ENCODE data around the gene TMEM187. TPM values are rescaled to one million over a fixed set of nuclear protein-coding genes. Genes with fewer than 3 reads are reported as not detected.

The TMEM187 gene
- total and polyA plus RNA-seq, 2 donors (not counting 1 experiment from before 2014, with no cell fraction given), result 5.5 to 6.4 TPM

DNA sequence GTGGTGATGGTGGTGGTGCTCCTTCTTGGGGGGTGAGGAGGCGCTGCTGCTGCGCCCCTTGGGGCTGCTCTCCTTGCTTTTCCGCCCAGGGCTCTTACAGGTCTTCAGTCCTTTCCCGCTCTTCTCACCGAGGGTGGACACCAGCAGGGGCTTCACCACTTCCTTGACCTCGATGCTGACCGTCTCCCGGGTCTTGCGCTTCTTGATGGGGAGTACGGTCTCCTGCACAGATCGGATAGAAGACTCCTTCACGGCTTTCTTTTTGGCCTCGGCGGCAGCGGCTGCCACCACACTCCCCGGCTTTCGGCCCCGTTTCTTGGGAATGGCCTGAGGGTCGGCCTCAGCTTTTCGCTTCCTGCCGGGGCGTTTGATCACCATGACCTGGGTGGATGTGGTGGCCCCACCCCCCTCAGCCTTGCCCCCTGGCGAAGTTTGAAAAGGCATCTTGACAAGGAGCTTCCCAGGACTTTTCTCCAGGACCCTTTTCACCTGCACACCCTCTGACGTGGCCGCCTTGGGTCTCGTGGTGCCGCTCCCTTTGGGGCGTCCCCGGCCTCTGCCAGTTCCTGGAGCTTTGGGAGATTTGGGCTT lies 58.3 kb downstream of the TMEM187 start:
- CTCF ChIA-PET, result interaction anchor here (0.6 to 1.1 kb wide), 2 partner anchors 21 to 51 kb away, joined by 3 to 5 read pairs; no protein-coding TSS in a partner anchor
- H3K27me3 Mint-ChIP-seq, result no peaks in the 10 kb centered on the region
- H3K4me1 ChIP-seq (ENCODE audit: control insufficient read depth in 2 of 2, insufficient read depth in 2 of 2, low read length in 2 of 2), result no peaks in the 10 kb centered on the region

DNA sequence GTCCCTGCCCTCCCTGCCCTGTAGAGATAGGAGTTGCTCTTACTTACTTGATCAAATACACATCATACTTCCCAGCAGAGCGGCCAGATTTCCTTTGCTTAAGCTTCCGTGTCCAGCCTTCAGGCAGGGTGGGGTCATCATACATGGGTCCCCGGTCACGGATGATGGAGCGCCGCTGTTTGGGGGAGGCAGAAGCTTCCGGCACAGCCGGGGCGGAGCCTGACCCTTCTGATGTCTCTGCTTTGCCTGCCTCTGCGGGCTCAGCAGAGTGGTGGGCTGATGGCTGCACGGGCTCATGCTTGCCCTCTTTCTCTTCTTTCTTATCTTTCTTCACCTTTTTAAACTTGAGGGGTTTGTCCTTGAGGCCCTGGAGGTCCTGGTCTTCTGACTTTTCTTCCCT lies 59.6 kb downstream of the TMEM187 start:
- Histone ChIP-seq H3K4me2 (replicated peaks; ENCODE audit: low read depth, low read length, poor library complexity, severe bottlenecking) (no peak overlapping the region), H2AFZ (ENCODE audit: insufficient read depth, low read depth, low read length, poor library complexity, severe bottlenecking) (no peak overlapping the region), H3K4me3 (ENCODE audit: control extremely low read depth in 1 of 5, extremely low read depth in 1 of 5, insufficient read depth in 1 of 5, low read depth in 2 of 5, low read length in 4 of 5) (no peak overlapping the region), H3K27ac (ENCODE audit: low read length in 2 of 2) (no peak overlapping the region), H3K9me3 (ENCODE audit: control extremely low read depth in 1 of 3, control insufficient read depth in 2 of 3, insufficient read depth in 1 of 3, low read length in 2 of 3) (no peaks in the 10 kb centered on the region), H3K79me2 (ENCODE audit: control insufficient read depth, insufficient read depth, low read length) (peaks cover 42% of the 10 kb centered on the region), H4K20me1 (ENCODE audit: control insufficient read depth, insufficient read depth, low read length, poor library complexity, severe bottlenecking) (peaks cover 36% of the 10 kb centered on the region), H3K27me3 (replicated peaks in 1 of 4; ENCODE audit: control extremely low read depth in 1 of 4, control insufficient read depth in 3 of 4, insufficient read depth in 4 of 4, low read length in 3 of 4) (no peaks in the 10 kb centered on the region), H3K36me3 (replicated peaks in 1 of 2; ENCODE audit: control extremely low read depth in 1 of 2, control insufficient read depth in 1 of 2, extremely low read depth in 1 of 2, insufficient read depth in 2 of 2, low read length in 1 of 2) (peaks cover 0 to 35% of the 10 kb centered on the region in 2 experiments), H3K4me1 (ENCODE audit: control insufficient read depth in 2 of 2, insufficient read depth in 2 of 2, low read length in 2 of 2) (no peaks in the 10 kb centered on the region), H3K9ac (ENCODE audit: low read length) (no peak overlapping the region)
- H3K4me1 Mint-ChIP-seq, result peaks cover 6% of the 10 kb centered on the region
- H3K27me3 Mint-ChIP-seq, result no peaks in the 10 kb centered on the region
- 96% methylated on average over 4 of the region's 11 CpGs for WGBS (ENCODE audit: insufficient coverage)
- no peak for ATAC-seq (ENCODE audit: low read depth)
- no peak overlapping the region for H3K4me3 Mint-ChIP-seq
- POLR2A ChIA-PET, result no interaction called here
- CTCF ChIA-PET, result no interaction called here
- no peak for TF ChIP-seq EZH2 (IDR thresholded peaks at IDR 0.05; ENCODE audit: borderline replicate concordance, insufficient read depth, low read depth, low read length, poor library complexity, severe bottlenecking)
- TF ChIP-seq, protein P1, sequence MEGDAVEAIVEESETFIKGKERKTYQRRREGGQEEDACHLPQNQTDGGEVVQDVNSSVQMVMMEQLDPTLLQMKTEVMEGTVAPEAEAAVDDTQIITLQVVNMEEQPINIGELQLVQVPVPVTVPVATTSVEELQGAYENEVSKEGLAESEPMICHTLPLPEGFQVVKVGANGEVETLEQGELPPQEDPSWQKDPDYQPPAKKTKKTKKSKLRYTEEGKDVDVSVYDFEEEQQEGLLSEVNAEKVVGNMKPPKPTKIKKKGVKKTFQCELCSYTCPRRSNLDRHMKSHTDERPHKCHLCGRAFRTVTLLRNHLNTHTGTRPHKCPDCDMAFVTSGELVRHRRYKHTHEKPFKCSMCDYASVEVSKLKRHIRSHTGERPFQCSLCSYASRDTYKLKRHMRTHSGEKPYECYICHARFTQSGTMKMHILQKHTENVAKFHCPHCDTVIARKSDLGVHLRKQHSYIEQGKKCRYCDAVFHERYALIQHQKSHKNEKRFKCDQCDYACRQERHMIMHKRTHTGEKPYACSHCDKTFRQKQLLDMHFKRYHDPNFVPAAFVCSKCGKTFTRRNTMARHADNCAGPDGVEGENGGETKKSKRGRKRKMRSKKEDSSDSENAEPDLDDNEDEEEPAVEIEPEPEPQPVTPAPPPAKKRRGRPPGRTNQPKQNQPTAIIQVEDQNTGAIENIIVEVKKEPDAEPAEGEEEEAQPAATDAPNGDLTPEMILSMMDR (IDR thresholded peaks at IDR 0.05), result no peak
- no peak overlapping the region for H3K27ac Mint-ChIP-seq
- intact Hi-C loops (cut with micrococcal nuclease), result no loop called here
- H3K9me3 Mint-ChIP-seq (ENCODE audit: insufficient read depth), result no peaks in the 10 kb centered on the region
- no peak for DNase-seq

More for the DNA sequence above, 58.3 kb downstream of the TMEM187 start:
- H3K4me2 ChIP-seq (replicated peaks; ENCODE audit: low read depth, low read length, poor library complexity, severe bottlenecking), result no peak overlapping the region
- H3K4me3 ChIP-seq (ENCODE audit: control extremely low read depth in 1 of 5, extremely low read depth in 1 of 5, insufficient read depth in 1 of 5, low read depth in 2 of 5, low read length in 4 of 5), result no peak overlapping the region
- H3K79me2 ChIP-seq (ENCODE audit: control insufficient read depth, insufficient read depth, low read length), result peaks cover 34% of the 10 kb centered on the region
- H3K27ac ChIP-seq (ENCODE audit: low read length in 2 of 2), result no peak overlapping the region
- Mint-ChIP-seq H3K9me3 (ENCODE audit: insufficient read depth) (no peaks in the 10 kb centered on the region), H3K27ac (no peak overlapping the region), H3K4me1 (no peaks in the 10 kb centered on the region), H3K4me3 (no peak overlapping the region)
- no peak overlapping the region for H3K9ac ChIP-seq (ENCODE audit: low read length)
- H4K20me1 ChIP-seq (ENCODE audit: control insufficient read depth, insufficient read depth, low read length, poor library complexity, severe bottlenecking), result peaks cover 36% of the 10 kb centered on the region
- POLR2A ChIA-PET, result no interaction called here
- intact Hi-C loops (cut with micrococcal nuclease), result no loop called here
- peaks cover 0 to 40% of the 10 kb centered on the region in 2 experiments for H3K36me3 ChIP-seq (replicated peaks in 1 of 2; ENCODE audit: control extremely low read depth in 1 of 2, control insufficient read depth in 1 of 2, extremely low read depth in 1 of 2, insufficient read depth in 2 of 2, low read length in 1 of 2)
- ATAC-seq (ENCODE audit: low read depth) (no peak), DNase-seq (no peak)
- no peaks in the 10 kb centered on the region for H3K27me3 ChIP-seq (replicated peaks in 1 of 4; ENCODE audit: control extremely low read depth in 1 of 4, control insufficient read depth in 3 of 4, insufficient read depth in 4 of 4, low read length in 3 of 4)
- no peaks in the 10 kb centered on the region for H3K9me3 ChIP-seq (ENCODE audit: control extremely low read depth in 1 of 3, control insufficient read depth in 2 of 3, insufficient read depth in 1 of 3, low read length in 2 of 3)
- TF ChIP-seq, protein P1 (IDR thresholded peaks at IDR 0.05), result no peak
- no peak for TF ChIP-seq EZH2 (IDR thresholded peaks at IDR 0.05; ENCODE audit: borderline replicate concordance, insufficient read depth, low read depth, low read length, poor library complexity, severe bottlenecking)
- WGBS (ENCODE audit: insufficient coverage), result 96% methylated on average over 11 of the region's 29 CpGs
- H2AFZ ChIP-seq (ENCODE audit: insufficient read depth, low read depth, low read length, poor library complexity, severe bottlenecking), result no peak overlapping the region
